Measurements from ENCODE around the gene PDCD4. TPM values are rescaled to one million over a fixed set of nuclear protein-coding genes. Genes with fewer than 3 reads are reported as not detected.
"Not testable (repeated sequence)": the region's sequence is repeated elsewhere in the genome, so short reads cannot be mapped to it uniquely, and the experiment has no call there.

The PDCD4 gene
- total RNA-seq, 1 experiment from 2014 or later = 19.9 TPM

DNA sequence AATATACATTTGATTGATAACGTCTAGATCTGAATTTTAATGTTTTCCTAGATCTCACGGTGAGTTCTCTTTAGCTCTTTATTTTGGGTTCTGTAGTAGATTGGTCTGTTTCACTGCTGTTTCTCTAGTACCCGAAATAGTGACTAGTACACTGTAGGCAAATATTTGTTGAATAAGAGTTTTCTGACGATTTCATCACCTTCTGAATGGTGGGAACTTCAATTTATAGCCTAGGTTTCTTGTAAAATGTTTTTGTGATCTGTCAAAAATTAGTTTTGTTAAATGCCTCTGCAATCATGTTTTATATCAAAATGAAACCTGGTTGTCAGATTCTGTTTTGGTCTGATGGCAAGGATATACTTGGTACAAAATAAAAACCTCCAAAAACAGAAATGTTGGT, 10.2 kb downstream of the PDCD4 start:
- DNase-seq (ENCODE audit: low read depth) = no peak

DNA sequence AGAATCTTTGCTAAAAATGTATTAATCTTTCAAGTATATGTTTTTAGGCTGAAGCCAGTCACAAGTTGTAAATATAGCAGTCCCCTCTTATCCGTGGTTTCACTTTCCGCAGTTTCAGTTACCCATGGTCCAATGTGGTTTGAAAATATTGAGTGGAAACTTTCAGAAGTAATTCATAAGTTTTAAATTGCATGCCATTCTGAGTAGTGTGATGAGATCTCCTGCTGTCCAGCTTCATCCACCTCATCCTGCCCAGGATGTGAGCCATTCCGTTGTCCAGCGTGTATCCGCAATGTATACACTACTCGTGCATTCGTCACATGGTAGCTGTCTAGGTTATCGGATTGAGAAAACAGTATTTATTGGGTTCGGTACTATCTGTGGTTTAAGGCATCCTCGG, 12.2 kb downstream of the PDCD4 start:
- no peak for DNase-seq (ENCODE audit: low read depth)

DNA sequence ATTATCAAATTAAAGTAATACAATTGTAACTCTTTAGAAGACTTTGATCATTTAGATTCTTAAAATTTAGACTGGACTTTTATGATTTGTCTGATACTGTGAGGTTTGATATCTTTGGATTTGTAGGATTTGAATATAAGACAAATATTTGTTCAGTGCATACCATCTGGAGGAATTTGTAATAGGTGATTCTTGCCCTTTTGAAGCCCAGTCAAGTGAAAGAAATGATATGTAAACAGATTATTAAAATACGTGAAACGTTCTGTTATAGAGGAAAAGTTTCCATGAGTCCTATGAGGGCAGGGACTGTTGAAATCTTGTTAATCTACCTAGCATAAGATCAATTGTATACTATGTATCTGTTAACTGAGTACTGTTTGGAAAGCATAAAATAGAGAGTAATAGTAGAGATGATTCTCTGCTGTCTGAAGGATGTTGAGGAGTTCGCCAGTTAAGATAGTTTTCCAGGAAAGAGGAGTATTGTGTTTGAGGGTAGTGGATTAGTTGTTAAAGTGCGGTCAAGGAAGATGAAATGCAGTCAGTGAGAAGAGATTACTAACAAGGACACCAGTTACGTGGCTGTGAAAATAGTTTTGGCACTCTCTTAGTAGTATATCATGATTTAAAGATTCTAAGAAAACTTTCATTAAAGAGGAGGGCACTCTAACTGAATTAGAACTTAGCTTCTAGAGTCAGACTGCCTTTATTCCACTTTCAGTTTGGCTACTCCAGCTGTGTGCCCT, 14.4 kb downstream of the PDCD4 start:
- DNase-seq (ENCODE audit: low read depth) = no peak

DNA sequence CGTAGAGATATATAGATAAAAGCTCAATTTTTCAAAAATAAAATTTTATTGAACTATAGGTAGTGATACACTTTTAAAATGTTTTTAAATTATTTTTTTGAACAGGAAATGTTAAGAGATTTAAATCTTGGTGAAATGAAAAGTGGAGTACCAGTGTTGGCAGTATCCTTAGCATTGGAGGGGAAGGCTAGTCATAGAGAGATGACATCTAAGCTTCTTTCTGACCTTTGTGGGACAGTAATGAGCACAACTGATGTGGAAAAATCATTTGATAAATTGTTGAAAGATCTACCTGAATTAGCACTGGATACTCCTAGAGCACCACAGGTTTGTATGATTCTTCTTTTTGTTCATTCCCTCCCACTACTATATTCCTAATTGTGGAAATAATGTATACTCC, 15.8 kb downstream of the PDCD4 start:
- DNase-seq (ENCODE audit: low read depth) = no peak

DNA sequence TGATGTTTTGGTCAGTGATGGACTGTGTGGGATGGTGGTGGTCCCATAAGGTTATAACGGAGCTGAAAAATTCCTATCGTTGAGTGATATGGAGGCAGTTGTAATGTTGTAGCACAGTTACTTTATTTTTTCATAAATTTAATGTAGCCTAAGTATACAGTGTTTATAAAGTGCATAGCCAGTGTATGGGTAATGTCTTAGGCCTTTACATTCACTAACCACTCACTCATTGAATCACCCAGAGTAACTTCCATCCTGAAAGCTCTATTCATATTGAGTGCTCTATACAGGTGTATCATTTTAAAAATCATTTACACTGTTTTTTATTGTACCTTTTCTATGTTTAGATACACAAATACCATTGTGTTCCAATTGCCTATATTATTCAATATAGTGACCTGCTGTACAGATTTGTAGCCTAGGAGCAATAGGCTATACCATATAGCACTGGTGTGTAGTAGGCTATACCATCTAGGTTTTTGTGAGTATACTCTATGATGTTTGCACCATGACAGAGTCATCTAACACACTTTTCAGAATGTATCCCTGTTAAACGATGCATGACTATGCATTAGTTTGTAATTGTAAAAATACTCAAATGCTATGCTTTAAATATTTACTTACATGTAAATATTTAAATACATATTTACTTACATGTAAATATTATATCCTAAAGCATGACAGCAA, 21.0 kb downstream of the PDCD4 start:
- DNase-seq (ENCODE audit: low read depth) = no peak

DNA sequence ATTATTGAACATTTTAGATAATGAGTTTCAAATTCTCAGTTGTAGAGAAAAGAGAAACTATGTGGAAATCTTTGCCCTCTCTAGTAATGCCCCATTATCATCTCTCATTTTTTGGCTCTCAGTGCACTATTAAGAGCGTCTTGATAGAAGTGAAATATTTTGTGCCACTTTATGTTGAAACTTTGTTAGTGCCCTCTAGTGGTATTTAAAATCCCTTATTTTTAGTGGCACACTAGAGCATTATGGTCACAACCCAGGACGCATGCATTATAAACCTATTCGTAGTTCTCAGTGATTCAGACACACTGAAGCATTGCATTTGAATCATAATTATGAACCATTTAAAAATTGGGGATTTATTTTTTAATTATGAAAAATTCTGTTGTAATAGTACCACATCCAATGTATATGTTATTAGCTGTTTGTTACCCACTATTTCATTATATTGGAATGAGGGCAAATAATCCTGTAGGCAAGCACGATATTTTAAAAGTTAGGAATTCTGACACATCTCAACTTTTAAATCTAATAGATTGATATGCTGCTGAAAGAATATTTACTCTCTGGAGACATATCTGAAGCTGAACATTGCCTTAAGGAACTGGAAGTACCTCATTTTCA, 21.9 kb downstream of the PDCD4 start:
- peak; percentile 2 for DNase-seq (ENCODE audit: low read depth)

DNA sequence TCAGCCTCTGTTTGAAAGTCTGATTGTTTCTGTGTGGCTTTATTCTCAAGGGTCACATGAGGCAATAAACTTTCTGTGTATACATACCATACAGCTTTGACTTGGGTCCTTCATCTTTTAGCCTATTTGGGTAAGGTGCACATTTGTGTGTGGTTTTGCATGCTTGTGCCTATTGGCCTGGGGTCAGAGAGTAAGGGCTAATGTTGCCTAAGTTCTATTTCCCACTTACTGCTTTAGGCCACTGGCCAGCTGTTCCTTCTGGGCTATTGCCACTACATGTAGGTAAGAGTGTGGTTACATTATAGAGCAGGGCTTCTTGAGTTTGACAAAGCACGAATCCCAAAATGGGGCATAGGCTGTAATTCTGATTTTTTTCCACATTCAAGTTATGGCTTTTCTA, 25.5 kb downstream of the PDCD4 start:
- no peak for DNase-seq (ENCODE audit: low read depth)

DNA sequence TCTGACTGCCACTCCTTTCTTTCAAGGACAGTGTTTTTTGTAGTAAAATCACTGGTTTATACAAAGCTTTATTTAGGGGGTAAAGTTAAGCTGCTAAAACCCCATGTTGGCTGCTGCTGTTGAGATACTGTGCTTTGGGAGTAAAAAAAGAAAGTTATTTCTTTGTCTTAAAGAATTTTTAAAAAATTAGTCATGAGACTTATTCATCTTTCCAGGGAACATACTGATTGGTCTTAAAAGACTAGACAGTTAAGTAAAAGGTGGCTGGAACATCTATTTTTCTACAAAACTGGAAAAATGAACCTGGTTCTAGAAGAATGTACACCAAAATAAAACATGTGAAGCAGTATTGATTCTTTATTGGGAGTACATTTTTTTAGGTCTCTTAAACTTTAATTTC, 26.7 kb downstream of the PDCD4 start:
- DNase-seq (ENCODE audit: low read depth) = no peak

DNA sequence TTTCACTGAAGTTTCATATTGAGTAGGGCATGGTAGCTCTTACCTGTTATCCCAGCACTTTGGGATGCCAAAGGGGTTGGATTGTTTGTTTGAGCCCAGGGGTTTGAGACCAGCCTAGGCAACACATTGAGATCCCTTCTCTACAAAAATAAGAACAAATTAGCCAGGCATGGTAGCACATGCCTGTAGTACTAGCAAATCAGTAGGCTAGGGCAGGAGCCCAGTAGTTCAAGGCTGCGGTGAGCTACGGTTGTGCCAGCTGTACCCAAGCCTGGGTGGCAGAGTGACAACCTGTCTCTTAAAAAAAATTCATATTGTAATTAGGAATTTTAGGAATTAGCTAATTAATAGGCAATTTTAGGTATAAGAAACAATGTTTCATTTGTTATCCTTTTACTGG, 29.3 kb downstream of the PDCD4 start:
- no peak for DNase-seq (ENCODE audit: low read depth)

DNA sequence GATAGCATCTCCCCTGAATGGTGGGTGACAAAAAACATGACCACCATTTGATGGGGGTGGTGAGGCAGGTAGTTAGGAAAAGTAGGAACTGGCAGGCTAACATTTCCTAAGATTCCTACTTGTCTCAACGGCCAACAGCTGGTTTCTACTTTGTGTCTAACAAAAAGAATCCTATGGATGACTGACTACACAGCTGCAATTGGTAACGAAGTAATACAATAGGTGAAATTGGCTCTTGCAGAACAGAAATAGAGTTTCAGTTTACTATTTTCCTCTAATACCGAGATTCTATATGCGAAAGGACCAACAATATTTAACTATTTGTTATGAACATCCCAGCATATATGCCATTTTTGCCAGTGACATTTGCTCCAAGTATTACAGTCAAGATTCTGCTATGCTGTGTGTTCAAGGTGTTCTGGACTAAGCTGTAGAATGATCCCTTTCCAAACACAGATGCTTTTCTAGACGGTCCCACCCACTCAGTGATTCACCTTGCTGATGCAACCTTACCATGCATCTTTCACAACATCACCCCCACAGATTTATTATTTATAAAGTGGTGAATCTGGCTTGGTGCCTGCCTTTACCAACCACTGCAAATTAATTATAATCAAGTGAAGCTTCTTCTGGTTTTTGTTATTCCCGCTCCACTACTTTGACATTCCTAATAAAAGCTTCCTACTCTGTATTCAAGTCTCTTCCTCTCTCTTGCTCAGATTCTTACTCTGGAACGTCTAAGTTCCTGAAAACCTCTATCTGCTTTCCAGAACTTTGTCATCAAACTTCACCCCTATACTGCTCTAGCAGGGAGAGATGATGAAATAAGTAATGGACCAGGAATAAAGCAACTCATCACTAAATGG, 30.5 kb downstream of the PDCD4 start:
- DNase-seq (ENCODE audit: low read depth) = peak; percentile 54

DNA sequence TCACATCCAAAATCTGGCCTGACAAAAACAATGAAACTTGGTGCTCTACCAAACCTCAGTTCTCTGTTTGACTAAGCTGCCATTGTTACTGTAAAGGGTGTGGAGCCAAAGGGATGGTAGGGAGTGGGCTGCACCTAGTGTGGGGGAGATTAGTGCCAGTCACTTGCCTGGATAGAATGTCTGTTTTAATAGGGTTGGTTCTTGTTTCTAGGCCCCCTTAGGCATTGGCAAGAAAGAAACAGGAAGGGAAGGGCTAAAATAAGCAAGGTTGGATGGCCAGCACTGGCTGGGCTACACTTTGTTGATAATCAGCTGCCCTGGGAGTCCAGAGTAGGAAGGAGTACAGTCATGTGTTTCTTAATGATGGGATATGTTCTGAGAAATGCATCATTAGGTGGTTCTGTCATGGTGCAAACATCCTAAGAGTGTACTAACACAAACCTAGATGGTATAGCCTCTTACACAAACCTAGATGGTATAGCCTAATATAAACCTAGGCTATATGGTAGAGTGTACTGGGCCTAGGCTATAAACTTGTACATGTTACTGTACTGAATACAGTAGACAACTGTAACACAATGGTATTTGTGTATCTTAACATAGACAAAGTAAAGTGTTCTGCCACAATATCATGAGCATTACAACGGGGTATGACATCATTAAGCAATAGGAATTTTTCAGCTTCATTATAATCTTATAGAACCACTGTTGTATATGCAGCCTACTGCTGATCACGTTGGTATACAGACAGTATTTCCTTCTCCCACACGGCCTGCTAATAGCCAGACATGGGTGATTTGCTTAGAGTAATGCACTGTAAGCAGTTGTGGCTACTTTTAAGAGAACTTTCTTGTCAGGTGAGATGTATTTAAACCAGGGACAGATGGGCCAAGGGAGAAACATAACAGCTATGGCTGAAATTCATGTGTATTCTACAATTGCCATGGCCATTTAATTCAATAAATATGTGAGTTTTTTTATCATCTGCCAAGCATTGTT, 31.9 kb downstream of the PDCD4 start:
- DNase-seq (ENCODE audit: low read depth) = no peak

DNA sequence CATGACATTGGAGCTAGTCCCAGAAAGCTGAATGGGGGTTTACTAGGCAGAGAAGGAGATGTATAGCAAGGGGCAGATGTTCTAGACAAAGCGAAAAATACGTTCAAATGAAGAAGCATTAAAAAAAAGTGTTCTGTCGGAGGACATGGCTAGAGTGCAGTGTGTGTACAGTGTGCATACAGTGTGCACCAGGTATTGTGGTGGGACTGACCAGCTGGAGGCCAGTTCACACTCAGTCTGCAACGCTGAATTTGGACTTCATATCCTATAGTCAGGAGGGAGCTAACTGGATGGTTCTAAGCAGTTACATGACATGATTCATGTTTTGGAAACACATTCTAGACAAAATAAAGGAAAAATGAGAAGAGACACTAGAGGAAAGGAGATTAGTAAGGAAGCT, 38.4 kb downstream of the PDCD4 start:
- no peak for DNase-seq (ENCODE audit: low read depth)

DNA sequence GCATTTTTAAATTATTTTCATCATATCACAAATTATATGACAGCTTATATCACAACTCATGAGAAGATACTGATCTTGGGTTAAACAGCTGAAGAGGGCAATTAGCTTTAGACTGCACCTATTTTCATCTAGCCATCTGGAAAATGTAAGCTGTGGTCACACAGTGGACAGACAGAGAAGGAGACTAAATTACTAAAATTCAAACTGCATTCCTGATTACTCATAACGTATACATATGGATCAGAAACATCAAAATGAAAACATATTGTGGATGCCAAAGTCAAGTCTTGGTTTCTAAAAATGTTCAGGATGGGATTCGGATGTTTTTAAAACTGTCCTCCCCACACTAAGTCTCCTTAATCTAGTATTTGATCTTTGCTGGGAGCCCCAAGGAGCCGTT, 40.6 kb downstream of the PDCD4 start:
- DNase-seq (ENCODE audit: low read depth) = peak; percentile 15

DNA sequence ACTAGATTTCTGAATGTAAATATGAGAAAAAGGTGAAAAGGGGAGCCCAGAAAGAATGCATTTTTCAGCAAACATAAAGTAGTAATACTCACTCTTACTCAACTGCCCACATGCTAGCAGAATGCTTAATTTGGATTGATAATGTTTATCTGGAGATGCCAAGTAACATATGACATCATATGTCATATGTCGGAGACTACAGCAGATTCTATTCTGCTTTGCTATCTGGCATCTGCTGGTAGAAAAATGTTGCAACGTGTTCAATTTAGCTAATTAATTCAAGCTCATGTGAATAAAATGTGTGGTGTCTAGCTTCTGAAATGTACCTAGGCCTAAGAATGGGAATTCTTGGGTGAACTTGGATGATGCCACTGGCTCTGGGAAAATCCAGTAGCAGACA, 42.7 kb downstream of the PDCD4 start:
- no peak for DNase-seq (ENCODE audit: low read depth)

DNA sequence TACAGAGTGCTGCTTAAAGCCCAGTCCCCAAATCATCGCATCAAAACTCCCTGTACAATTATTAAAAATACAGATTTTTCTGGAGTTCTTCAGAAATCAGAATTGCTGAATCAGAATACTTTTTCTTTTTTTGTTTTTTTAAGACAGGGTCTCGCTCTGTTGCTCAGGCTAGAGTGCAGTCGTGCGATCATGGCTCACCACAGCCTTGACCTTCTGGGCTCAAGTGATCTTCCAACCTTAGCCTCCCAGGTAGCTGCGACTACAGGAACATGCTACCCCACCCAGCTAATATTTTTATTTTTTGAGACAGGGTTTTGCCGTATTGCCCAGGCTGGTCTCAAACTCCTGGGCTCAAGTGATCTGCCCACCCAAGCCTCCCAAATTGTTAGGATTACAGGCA, 43.3 kb downstream of the PDCD4 start:
- no peak for DNase-seq (ENCODE audit: low read depth)

DNA sequence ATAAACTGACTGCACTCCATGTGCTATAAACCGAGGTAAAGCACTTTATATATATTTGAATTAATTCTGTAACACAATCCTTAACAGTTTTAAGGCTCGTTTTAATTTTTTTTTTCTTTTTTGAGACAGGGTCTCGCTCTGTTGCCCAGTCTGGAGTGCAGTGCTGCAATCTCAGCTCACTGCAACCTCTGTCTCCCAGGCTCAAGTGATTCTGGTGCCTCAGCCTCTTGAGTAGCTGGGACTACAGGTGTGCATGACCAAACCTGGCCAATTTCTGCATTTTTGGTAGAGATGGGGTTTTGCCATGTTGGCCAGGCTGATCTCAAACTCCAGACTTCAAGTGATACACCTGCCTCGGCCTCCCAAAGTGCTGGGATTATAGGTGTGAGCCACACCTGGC, 43.9 kb downstream of the PDCD4 start:
- DNase-seq (ENCODE audit: low read depth) = not testable (repeated sequence)

DNA sequence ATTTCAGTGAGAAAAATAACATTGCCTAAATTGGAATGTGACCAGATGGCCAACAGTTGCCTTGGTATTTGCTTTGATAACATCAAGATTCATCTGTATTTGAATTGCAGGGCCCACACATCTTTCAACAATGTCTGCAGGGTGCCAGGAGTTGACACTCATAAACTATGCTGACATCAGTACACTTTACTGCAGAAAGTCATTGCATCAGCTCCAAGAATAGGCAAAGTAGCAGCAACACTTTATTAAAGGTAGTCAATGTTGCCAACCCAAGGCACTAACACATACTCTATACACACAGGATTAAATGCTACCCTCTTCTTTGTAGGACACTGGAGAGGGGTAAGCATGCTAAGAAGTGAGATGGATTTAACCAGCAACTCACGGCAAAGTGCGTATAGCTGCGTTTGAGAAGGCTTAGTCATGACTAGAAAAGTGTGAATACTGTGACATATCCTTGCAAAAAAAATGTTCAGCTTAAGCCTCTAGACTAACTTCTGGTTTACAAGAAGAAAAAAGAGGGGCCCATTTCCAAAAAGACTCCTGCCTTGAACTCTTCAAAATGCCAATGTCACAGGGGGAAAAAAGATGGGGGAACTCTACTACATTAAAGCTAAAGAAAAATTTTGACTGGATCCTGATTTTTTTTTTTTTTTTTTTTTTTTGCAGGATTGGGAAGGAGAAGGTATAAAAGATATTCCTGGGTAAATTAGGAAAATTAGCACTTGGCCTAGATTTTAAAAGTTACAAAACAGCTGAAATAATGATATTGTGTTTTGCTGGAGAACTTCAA, 45.0 kb downstream of the PDCD4 start:
- DNase-seq (ENCODE audit: low read depth) = peak; percentile 4

DNA sequence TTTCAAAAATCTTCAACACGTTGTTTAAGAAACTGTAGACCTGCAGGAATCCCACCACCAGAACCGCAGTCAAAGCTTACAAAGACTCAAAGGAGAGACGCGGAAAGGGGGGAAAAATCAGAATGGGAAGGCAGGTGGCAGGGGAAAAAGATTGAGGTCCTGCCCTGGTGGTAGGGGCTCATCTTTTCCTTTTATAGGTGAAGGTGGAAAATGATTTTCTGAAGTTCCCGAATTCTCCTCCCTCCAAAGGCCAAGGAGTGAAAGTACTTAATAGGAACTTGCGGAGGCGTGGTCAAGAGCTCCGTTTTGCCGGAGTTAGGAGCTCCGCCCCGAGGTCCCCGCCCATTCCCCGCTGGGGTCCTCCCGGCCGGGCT, 46.5 kb downstream of the PDCD4 start:
- DNase-seq (ENCODE audit: low read depth) = peak; percentile 95

DNA sequence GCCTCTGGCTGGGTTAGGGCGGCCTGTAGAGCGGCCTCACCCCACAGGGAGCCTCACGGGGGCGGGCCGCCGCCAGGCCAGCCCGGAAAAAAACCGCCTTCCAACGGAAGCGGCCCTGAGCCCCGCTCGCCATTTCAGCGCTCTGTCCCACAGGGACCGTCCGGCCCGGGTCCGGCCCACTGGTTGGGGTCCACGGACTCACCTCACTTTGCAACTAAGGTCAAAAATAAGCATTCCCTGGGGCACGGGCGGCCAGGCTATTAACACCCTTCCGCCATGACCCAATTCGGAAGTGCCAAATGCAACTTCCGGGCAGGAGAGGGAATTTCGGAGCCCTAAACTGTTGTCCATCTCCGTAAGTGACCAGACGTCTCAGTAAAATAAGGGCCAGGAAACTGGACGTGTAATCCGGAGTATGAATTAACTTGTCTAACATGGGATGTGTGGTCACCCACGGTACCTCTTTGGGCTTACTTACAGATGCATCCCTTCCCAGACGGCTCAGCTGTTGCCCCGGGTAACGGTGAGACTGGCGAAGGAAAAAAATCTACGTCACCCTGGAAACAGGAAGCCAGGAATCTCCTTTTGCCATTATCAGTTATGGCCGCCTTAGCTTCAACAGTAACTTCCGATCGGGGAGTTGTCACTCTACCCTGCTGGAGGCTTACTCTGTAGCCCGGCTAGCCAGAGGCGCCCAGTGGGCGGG, 47.1 kb downstream of the PDCD4 start, which contains the start of gene BBIP1:
BBIP1 (minus strand) TSS at position 538 of the 706 bp plus-strand sequence. CDS start 1,023 bp downstream, outside the sequence.
- peak; percentile 98 for DNase-seq (ENCODE audit: low read depth)

All from Daoy (cell line).